ENCODE results near the gene NOP56.
"Not testable (repeated sequence)": the region's sequence is repeated elsewhere in the genome, so short reads cannot be mapped to it uniquely, and the experiment has no call there.

Gene NOP56

DNA sequence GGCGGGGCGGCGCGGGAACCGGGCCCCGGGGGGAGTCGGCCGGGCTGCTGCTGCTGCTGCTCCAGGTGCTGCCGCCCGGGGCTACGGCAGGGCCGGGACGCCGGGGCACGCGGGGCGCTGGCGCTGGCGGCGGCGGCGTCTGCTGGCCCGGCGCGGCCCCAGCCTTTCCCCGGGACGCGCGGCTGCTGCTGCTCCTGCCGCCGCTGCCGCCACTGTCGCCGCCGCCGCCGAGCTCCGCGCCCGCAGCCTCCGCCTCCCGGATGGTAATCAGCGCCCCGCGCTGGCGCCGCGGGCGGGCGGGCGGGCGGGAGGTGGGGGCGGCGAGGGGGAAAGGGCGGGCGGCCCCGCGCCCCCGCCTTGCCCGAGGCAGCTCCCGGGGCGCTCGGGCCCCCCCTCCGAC is 40.5 kb downstream of the NOP56 start:
- TF ChIP-seq, protein P1, sequence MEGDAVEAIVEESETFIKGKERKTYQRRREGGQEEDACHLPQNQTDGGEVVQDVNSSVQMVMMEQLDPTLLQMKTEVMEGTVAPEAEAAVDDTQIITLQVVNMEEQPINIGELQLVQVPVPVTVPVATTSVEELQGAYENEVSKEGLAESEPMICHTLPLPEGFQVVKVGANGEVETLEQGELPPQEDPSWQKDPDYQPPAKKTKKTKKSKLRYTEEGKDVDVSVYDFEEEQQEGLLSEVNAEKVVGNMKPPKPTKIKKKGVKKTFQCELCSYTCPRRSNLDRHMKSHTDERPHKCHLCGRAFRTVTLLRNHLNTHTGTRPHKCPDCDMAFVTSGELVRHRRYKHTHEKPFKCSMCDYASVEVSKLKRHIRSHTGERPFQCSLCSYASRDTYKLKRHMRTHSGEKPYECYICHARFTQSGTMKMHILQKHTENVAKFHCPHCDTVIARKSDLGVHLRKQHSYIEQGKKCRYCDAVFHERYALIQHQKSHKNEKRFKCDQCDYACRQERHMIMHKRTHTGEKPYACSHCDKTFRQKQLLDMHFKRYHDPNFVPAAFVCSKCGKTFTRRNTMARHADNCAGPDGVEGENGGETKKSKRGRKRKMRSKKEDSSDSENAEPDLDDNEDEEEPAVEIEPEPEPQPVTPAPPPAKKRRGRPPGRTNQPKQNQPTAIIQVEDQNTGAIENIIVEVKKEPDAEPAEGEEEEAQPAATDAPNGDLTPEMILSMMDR (IDR thresholded peaks at IDR 0.05; ENCODE audit: low read depth, low read length) = no peak
- no peak for DNase-seq (ENCODE audit: extremely low read depth, low read depth)

DNA sequence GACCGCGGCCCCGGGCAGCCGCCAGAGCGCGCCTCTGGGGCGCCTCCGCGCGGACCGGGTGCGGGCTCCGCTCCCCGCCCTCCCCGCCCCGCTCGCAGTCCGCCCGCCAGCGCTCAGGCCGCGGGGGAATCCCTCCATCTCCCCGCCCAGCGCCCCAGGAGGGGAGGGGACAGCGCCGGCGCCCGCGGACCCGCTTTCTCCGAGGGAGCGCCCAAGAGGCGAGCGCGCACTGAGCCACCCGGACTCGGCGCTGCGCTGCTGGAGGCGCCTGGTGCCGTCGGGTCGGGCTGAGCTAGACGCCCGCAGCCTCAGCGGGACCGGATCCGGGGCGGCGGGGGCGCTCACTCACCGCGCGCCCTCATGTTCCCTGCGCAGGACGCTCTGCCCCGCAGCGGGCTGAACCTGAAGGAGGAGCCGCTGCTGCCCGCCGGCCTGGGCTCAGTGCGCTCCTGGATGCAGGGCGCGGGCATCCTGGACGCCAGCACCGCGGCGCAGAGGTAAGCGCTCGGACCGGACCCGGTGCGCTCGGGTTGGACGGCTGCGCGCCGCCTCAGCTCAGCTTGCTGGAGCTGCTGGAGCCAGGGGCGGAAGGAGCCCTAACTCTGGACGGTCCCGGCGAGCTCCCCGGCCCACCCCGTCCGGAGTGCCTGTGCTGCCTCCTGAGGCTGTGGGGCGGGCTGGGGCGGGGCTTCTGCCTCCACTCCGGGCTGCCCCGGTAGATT is 41.0 kb downstream of the NOP56 start:
- no peak for DNase-seq (ENCODE audit: extremely low read depth, low read depth)

DNA sequence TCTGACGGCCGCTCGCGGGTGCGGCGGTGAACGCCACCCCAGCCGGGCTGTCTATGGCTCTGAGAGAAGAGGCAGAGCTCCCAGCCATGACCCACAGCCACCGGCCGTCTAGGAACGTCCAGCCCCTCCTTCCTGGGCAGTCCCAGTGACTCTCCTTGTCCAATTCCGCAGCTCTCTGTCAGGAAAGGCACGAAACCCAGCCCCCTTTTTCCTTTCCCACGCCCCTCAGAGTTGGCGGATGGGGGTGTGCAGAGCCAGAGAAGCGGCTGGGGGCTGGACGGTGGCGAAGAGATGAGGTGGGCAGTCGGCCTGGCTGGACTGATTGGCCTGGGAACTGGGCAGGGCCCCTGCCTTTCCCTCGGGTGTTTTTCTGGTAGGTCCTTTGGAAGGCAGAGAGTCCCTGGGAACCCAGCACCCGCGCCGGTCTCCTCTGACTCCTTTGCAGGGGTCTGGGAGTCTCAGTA is 41.6 kb downstream of the NOP56 start:
- TF ChIP-seq, protein P1 (IDR thresholded peaks at IDR 0.05; ENCODE audit: low read depth, low read length) = no peak
- DNase-seq (ENCODE audit: extremely low read depth, low read depth) = no peak

More for the DNA sequence above, 41.0 kb downstream of the NOP56 start:
- TF ChIP-seq, protein P1 (IDR thresholded peaks at IDR 0.05; ENCODE audit: low read depth, low read length) = no peak

DNA sequence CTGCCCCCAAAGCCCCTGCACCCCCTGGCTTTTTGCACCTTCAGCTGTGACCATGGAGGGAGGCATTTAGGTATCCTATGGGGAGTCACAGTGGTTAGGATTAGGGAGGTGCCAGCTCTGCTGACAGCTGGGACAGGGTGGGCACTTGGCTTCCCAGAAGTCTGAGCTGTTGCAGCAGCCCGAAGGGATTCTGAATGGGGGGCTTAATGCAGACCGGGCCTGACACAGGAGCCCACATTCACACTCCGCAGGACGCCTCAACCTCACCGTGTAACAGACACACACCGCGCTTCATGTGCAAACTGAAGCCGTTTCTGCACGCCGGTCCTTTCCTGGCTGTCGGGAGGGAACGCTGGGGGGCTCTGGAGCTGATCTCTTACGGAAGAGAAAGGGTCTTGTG is 42.1 kb downstream of the NOP56 start:
- TF ChIP-seq, protein P1 (IDR thresholded peaks at IDR 0.05; ENCODE audit: low read depth, low read length) = no peak
- DNase-seq (ENCODE audit: extremely low read depth, low read depth) = no peak

DNA sequence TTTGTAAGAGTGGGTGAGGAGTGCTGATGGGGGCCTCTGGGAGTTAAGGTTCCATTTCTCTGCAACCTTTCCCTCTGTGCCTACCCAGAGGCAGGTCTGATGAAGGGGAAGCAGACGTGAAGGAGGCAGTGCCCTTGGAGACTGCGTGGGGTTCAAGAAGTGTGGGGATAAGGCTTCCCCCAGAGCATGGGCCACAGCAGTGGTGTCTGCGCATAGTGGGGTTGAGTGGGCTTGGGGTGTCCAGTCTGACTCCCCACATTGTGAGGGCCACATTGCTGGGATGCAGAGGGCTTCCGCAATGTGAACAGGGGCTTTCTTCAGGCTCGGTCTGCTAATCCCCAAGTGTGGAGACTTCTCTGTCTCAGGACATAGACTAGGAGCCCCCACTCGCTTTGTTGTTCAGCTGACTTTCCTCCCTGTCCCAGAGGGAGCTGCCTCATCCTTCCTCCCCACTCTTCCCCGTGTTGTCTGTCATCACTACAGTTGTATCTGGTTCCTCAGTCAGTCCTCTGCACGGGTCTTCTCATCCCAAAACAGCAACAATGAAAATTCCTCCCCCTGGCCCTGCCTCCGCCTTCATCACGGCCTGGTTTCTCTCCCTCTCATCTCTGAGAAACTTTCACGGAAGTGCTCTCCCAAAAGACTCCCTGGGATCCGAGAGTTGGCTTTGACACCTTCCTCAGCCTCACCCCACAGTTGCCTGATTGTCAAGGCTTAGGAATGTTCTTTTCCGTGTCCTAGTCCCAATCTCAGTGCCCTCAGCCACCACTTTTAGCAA is 43.0 kb downstream of the NOP56 start:
- DNase-seq (ENCODE audit: extremely low read depth, low read depth) = no peak
- TF ChIP-seq, protein P1 (IDR thresholded peaks at IDR 0.05; ENCODE audit: low read depth, low read length) = no peak

DNA sequence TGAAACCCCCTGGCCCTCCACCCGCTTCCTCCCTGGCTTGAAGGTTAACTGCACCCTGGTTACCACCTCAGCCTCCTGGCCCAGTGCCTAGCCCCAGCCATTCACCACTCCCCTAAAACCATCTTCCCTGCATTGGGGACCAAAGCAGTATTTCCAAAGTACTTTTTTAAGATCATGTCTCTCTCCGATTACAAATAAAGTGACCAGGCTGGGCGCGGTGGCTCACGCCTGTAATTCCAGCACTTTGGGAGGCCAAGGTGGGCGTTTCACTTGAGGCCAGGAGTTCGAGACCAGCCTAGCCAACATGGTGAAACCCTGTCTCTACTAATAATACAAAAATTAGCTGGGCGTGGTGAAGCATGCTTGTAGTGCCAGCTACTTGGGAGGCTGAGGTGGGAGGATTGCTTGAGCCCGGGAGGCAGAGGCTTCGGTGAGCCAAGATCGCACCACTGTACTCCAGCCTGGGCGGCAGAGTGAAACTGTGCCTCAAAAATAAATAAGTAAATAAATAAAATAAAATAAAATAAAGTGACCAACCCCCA is 43.6 kb downstream of the NOP56 start:
- not testable (repeated sequence) for DNase-seq (ENCODE audit: extremely low read depth, low read depth)

DNA sequence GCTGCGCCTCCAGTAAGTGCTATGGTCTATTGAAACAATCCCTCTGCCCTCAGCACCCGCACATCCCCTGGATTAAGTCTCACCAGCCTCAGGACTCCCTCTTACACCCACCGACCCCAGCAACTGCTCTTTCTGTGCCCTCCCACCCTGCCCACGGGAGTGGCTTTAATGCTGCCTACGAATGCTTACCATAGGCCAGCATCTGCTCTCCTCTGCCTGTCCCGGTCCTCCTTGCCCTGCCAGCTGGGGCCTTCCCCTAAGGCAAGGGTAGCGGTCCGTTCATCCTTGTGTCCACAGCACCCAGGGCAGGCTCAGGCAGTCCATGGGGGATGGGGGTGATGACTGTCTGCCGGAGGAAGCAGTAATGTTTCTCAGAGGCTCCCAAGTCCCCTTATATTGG is 44.2 kb downstream of the NOP56 start:
- TF ChIP-seq, protein P1 (IDR thresholded peaks at IDR 0.05; ENCODE audit: low read depth, low read length) = no peak
- no peak for DNase-seq (ENCODE audit: extremely low read depth, low read depth)

All from AG09319 (cell line).